ENCODE measurements around the gene CTNNBIP1. TPM values are rescaled to one million over a fixed set of nuclear protein-coding genes. Genes with fewer than 3 reads are reported as not detected.

The CTNNBIP1 gene
- polyA plus RNA-seq, 1 donor (not counting 4 experiments of a cell fraction or from before 2014, with no cell fraction given), result 92.3 TPM

DNA sequence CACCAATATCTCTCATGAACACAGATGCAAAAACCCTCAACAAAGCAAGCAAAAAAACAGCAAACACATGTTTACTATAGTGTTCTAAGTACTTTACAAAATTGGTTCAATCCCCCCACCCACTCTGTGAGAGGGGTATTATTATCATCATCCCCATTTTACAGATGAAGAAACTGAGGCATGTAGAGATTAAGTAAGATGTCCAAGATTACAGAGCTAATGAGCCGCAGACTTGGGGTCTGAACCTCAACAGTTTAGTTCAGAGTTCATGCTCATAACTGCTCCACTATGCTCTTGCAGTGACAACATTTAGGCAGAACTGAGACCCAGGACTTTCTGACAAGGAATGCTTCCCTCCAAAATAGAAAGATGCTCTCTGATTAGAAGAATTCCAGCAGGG is 108.2 kb downstream of the CTNNBIP1 start:
- Histone ChIP-seq H3K27me3 (ENCODE audit: control insufficient read depth, extremely low read depth, insufficient read depth, low read length) (no peaks in the 10 kb centered on the region), H3K4me2 (ENCODE audit: control insufficient read depth, extremely low read depth, insufficient read depth, low read depth, low read length) (no peak overlapping the region), H3K79me2 (ENCODE audit: control insufficient read depth, insufficient read depth, low read length) (peaks cover 92% of the 10 kb centered on the region), H3K27ac (ENCODE audit: control insufficient read depth, insufficient read depth, low read length) (no peak overlapping the region), H3K4me1 (ENCODE audit: control insufficient read depth, extremely low read depth, insufficient read depth, low read length) (peaks cover 31% of the 10 kb centered on the region), H2AFZ (ENCODE audit: control insufficient read depth, low read length) (no peak overlapping the region), H3K9me3 (ENCODE audit: control insufficient read depth, low read depth, low read length) (no peaks in the 10 kb centered on the region), H3K4me3 (ENCODE audit: control insufficient read depth in 2 of 3, extremely low read depth in 1 of 3, insufficient read depth in 2 of 3, low read depth in 1 of 3, low read length in 3 of 3) (no peak overlapping the region), H4K20me1 (ENCODE audit: control insufficient read depth, extremely low read depth, insufficient read depth, low read length) (peaks cover 18% of the 10 kb centered on the region), H3K36me3 (ENCODE audit: control insufficient read depth in 2 of 2, extremely low read depth in 1 of 2, insufficient read depth in 2 of 2, low read length in 2 of 2) (no peaks in the 10 kb centered on the region), H3K9me1 (ENCODE audit: control insufficient read depth, extremely low read depth, insufficient read depth, low read length) (peaks cover 5% of the 10 kb centered on the region), H3K9ac (ENCODE audit: control insufficient read depth, extremely low read depth, insufficient read depth, low read length) (no peak overlapping the region)
- DNase-seq (ENCODE audit: low read depth, low spot score) (no peak), FAIRE-seq (no peak)
- dilution Hi-C loops (cut with MboI; ENCODE audit: extremely low pct_ligation_motif_present, low sequenced_read_pairs), result no loop called here
- TF ChIP-seq CTCF (optimal IDR thresholded peaks at IDR 0.05 in 1 of 3, IDR thresholded peaks at IDR 0.05 in 1 of 3, conservative IDR thresholded peaks at IDR 0.05 in 1 of 3; ENCODE audit: extremely low read depth in 1 of 3, insufficient read depth in 2 of 3, low read length in 3 of 3), result no peak
- no peak for TF ChIP-seq EZH2 (IDR thresholded peaks at IDR 0.05; ENCODE audit: low read length)

Other genes starting within 250 kb of the CTNNBIP1 start
- gene CLSTN1, start 86.3 kb downstream of the CTNNBIP1 start, polyA plus RNA-seq, result 79.1 to 263 TPM (median 90.3 TPM) in 3 replicates
- gene LZIC, start 33.1 kb upstream of the CTNNBIP1 start, polyA plus RNA-seq, result 15.2 to 22.5 TPM (median 21.9 TPM) in 3 replicates
- gene NMNAT1, start 33.2 kb upstream of the CTNNBIP1 start, polyA plus RNA-seq, result 11.7 to 16.3 TPM (median 16.2 TPM) in 3 replicates
- 1.1 to 2.1 TPM (median 1.6 TPM) in 3 replicates for gene RBP7, start 87.0 kb upstream of the CTNNBIP1 start, polyA plus RNA-seq
- gene UBE4B, start 122.7 kb upstream of the CTNNBIP1 start, polyA plus RNA-seq, result 8.7 to 22.3 TPM (median 14.3 TPM) in 3 replicates

All from keratinocyte (primary cell).